Measurements from ENCODE around the gene KIRREL3. TPM values are rescaled to one million over a fixed set of nuclear protein-coding genes. Genes with fewer than 3 reads are reported as not detected.
A peak's percentile ranks its signal among the peaks of the same experiment; 100 is the strongest.

KIRREL3 gene
- total and polyA plus RNA-seq, 2 of the 4 experiments (the other 2 are of a cell fraction): 10.9 to 15.9 TPM

GRCh38 chr11:126809514-126810289, 190.9 kb downstream of the KIRREL3 start:
- Histone ChIP-seq H3K14ac (replicated peaks; ENCODE audit: low read depth, low read length) (no peak overlapping the region), H3K23ac (ENCODE audit: low read depth, low read length) (no peak overlapping the region), H3K4ac (ENCODE audit: low read depth, low read length) (no peak overlapping the region), H3K9ac (ENCODE audit: low read depth, low read length) (no peak overlapping the region), H3K4me2 (ENCODE audit: low read depth, low read length) (no peak overlapping the region), H2BK5ac (ENCODE audit: low read depth, low read length, poor library complexity, severe bottlenecking) (no peak overlapping the region), H2AK9ac (replicated peaks; ENCODE audit: low read depth, low read length, poor library complexity) (no peak overlapping the region), H3K9me3 (ENCODE audit: control insufficient read depth, insufficient read depth, low read length) (no peaks in the 10 kb centered on the region), H2BK20ac (ENCODE audit: low read depth, low read length) (no peak overlapping the region), H3K27me3 (ENCODE audit: control insufficient read depth, insufficient read depth, low read length) (no peaks in the 10 kb centered on the region), H2BK120ac (ENCODE audit: low read depth, low read length) (no peak overlapping the region), H4K8ac (ENCODE audit: low read depth in 2 of 2, low read length in 2 of 2) (no peak overlapping the region), H4K91ac (ENCODE audit: insufficient read depth, low read depth, low read length) (no peak overlapping the region), H4K5ac (ENCODE audit: low read depth, low read length) (no peak overlapping the region), H3K4me1 (ENCODE audit: control insufficient read depth, insufficient read depth, low read length) (peaks cover 2% of the 10 kb centered on the region; the same call in 1 of the 2 replicates), H2AFZ (replicated peaks; ENCODE audit: low read length, poor library complexity) (no peak overlapping the region), H3K79me1 (ENCODE audit: low read depth in 1 of 2, low read length in 2 of 2) (peaks cover 16 to 17% of the 10 kb centered on the region in 2 experiments; a peak in 2 of 4 replicates), H3K9me1 (ENCODE audit: insufficient read depth, low read length) (no peaks in the 10 kb centered on the region; the same call in 1 of the 2 replicates), H3K36me3 (ENCODE audit: control insufficient read depth, insufficient read depth, low read length) (no peaks in the 10 kb centered on the region), H3K56ac (ENCODE audit: extremely low read depth, insufficient read depth, low read length) (no peak overlapping the region), H2BK15ac (ENCODE audit: low read depth, low read length) (no peak overlapping the region), H2AK5ac (ENCODE audit: low read depth, low read length) (no peak overlapping the region; the same call in 1 of the 2 replicates), H3K27ac (ENCODE audit: insufficient read depth, low read length) (no peak overlapping the region), H3K4me3 (ENCODE audit: insufficient read depth, low read depth, low read length) (no peak overlapping the region), H4K20me1 (ENCODE audit: insufficient read depth, low read length) (no peaks in the 10 kb centered on the region), H3K18ac (ENCODE audit: low read depth, low read length) (no peak overlapping the region)
- ChIA-PET CTCF (no interaction called here), POLR2A (ENCODE audit: unreplicated experiment) (no interaction called here)
- WGBS, 2 experiments (ENCODE audit: extremely low coverage in 2 of 2, insufficient read length in 1 of 2): no CpG with 5 or more reads among the region's 6 CpGs
- dilution Hi-C loops (cut with HindIII; ENCODE audit: low sequenced_read_pairs, unreplicated experiment): no loop called here
- DNase-seq (peak; percentile 38), ATAC-seq (ENCODE audit: low read depth) (no peak)
- TF ChIP-seq RFX5 (IDR thresholded peaks at IDR 0.05; ENCODE audit: low read depth, low read length): no peak
- TF ChIP-seq ELK1 (IDR thresholded peaks at IDR 0.05; ENCODE audit: borderline replicate concordance, low read depth, low read length): no peak
- TF ChIP-seq CHD1 (IDR thresholded peaks at IDR 0.05; ENCODE audit: low read depth, low read length): no peak
- TF ChIP-seq USF2 (IDR thresholded peaks at IDR 0.05; ENCODE audit: low read depth, low read length): no peak
- TF ChIP-seq SMC3 (IDR thresholded peaks at IDR 0.05; ENCODE audit: low read depth, low read length): no peak
- peak; percentile 33; the same call in 1 of the 2 replicates for TF ChIP-seq CEBPB (IDR thresholded peaks at IDR 0.05; ENCODE audit: low read depth, low read length)
- TF ChIP-seq FOS (IDR thresholded peaks at IDR 0.05; ENCODE audit: low read depth, low read length): 0 out of 2 replicates have a peak, but pooled peaks have one; percentile 10
- TF ChIP-seq BHLHE40 (IDR thresholded peaks at IDR 0.05; ENCODE audit: low read depth, low read length): no peak
- TF ChIP-seq RAD21 (IDR thresholded peaks at IDR 0.05; ENCODE audit: low read length): no peak
- TF ChIP-seq CTCF (conservative IDR thresholded peaks at IDR 0.05; ENCODE audit: low read depth, low read length): no peak
- no peak for TF ChIP-seq NFE2L2 (IDR thresholded peaks at IDR 0.05; ENCODE audit: low read depth, low read length)
- TF ChIP-seq POLR2A (IDR thresholded peaks at IDR 0.05; ENCODE audit: low read depth, low read length): no peak
- TF ChIP-seq RCOR1 (IDR thresholded peaks at IDR 0.05; ENCODE audit: insufficient replicate concordance, low read length): no peak
- in situ Hi-C loops (cut with MboI; ENCODE audit: low sequenced_read_pairs): no loop called here
- intact Hi-C loops (cut with micrococcal nuclease): no loop called here
- no TSS peak for BruUV-seq (replicated peaks)

Measured in IMR-90 (cell line).